Mammary epithelial cell (primary cell): ENCODE results near the gene CPNE4.

Source experiments
- CTCF ChIP-seq, 2 donors: IDR thresholded peaks in 1 of 2; conservative IDR thresholded peaks in 1 of 2; 2 replicates each; pipeline ENCODE4 v1.5.1; 2011 to 2012; ENCODE audit warnings: inconsistent platforms in 2 of 2, low read length in 2 of 2, mild to moderate bottlenecking in 2 of 2, control low read depth in 1 of 2, low read depth in 1 of 2; ENCODE audit not compliant: insufficient read depth in 1 of 2; ENCODE audit errors: extremely low read depth in 1 of 2
- EZH2 ChIP-seq: IDR thresholded peaks from 2 replicates; pipeline ENCODE4 v1.6.1; 2012; ENCODE audit warnings: low read length, inconsistent platforms, borderline replicate concordance

GRCh38 chr3:131669600-131669999 lies 365.2 kb downstream of the CPNE4 start:
- no peak for TF ChIP-seq CTCF (conservative IDR thresholded peaks at IDR 0.05 in 1 of 2, IDR thresholded peaks at IDR 0.05 in 1 of 2; ENCODE audit: extremely low read depth in 1 of 2, insufficient read depth in 1 of 2, low read depth in 1 of 2, low read length in 2 of 2)
- TF ChIP-seq EZH2: no peak
